ENCODE results near the gene BPIFB3. TPM values are rescaled to one million over a fixed set of nuclear protein-coding genes. Genes with fewer than 3 reads are reported as not detected.
A peak's percentile ranks its signal among the peaks of the same experiment; 100 is the strongest.

Gene BPIFB3
- total and polyA plus RNA-seq, 2 of the 13 experiments (the other 11 are each of a cell fraction or from before 2014, with no cell fraction given): 0.09 TPM; not detected in 1

- TF ChIP-seq PCBP1 (IDR thresholded peaks at IDR 0.05; ENCODE audit: borderline replicate concordance, low read depth, low read length) (peak; percentile 96), BORCS8-MEF2B (CRISPR knock-in tag; IDR thresholded peaks at IDR 0.05) (peak; percentile 94), GATAD2A (CRISPR knock-in tag; IDR thresholded peaks at IDR 0.05) (peak; percentile 99), SOX5 (CRISPR knock-in tag; IDR thresholded peaks at IDR 0.05; ENCODE audit: borderline replicate concordance) (peak; percentile 94), ZNF550 (CRISPR knock-in tag; IDR thresholded peaks at IDR 0.05; ENCODE audit: borderline replicate concordance) (no peak), ONECUT2 (CRISPR knock-in tag; IDR thresholded peaks at IDR 0.05) (no peak), ARHGAP35 (CRISPR knock-in tag; IDR thresholded peaks at IDR 0.05; ENCODE audit: borderline replicate concordance) (no peak; the same call in 1 of the 2 replicates), AGO1 (IDR thresholded peaks at IDR 0.05; ENCODE audit: low read depth, low read length, poor library complexity, severe bottlenecking) (no peak), ZNF800 (CRISPR knock-in tag; IDR thresholded peaks at IDR 0.05) (no peak), ZNF414 (CRISPR knock-in tag; IDR thresholded peaks at IDR 0.05) (peak; percentile 97), PHF8 (CRISPR knock-in tag; IDR thresholded peaks at IDR 0.05) (peak; percentile 77), ZNF7 (CRISPR knock-in tag; IDR thresholded peaks at IDR 0.05) (peak; percentile 50; the same call in 1 of the 2 replicates), STAT6 (CRISPR knock-in tag; IDR thresholded peaks at IDR 0.05; ENCODE audit: borderline replicate concordance) (peak; percentile 99), ATF5 (CRISPR knock-in tag; IDR thresholded peaks at IDR 0.05; ENCODE audit: low read depth) (peak; percentile 92; the same call in 1 of the 2 replicates), CENPX (CRISPR knock-in tag; IDR thresholded peaks at IDR 0.05) (no peak), ARID4A (CRISPR knock-in tag; IDR thresholded peaks at IDR 0.05; ENCODE audit: borderline replicate concordance) (peak; percentile 75; the same call in 1 of the 2 replicates), ELF4 (CRISPR knock-in tag; IDR thresholded peaks at IDR 0.05; ENCODE audit: borderline replicate concordance) (no peak)
These were observed 44.2 kb upstream of the BPIFB3 start (continued) for GRCh38 chr20:33009214-33010132.
